ENCODE measurements around the gene MRPS27.

The MRPS27 gene

GRCh38 chr5:72292411-72292810 lies 27.6 kb downstream of the MRPS27 start:
- no peak for DNase-seq (ENCODE audit: extremely low read depth in 1 of 2, low read depth in 1 of 2)

DNA sequence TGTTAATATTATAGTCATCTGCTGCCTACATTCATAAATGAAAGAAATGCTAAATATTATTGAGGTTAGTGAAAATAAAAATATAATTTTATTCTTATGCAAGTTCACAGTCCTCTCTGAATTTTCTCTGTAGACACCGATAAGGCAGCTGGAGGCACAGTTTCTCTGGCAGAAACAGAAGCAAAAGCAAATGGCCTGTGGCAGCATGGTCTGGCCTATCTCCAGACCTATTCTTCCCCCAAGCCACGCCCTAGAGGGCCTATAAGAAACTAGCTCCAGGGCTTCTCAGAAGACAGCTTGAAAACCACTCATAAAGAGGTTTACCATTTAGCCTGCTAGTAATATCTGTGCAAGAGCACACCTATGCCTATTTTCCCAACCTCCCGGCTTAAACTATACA lies 28.4 kb downstream of the MRPS27 start:
- no peak for DNase-seq (ENCODE audit: extremely low read depth in 1 of 2, low read depth in 1 of 2)

DNA sequence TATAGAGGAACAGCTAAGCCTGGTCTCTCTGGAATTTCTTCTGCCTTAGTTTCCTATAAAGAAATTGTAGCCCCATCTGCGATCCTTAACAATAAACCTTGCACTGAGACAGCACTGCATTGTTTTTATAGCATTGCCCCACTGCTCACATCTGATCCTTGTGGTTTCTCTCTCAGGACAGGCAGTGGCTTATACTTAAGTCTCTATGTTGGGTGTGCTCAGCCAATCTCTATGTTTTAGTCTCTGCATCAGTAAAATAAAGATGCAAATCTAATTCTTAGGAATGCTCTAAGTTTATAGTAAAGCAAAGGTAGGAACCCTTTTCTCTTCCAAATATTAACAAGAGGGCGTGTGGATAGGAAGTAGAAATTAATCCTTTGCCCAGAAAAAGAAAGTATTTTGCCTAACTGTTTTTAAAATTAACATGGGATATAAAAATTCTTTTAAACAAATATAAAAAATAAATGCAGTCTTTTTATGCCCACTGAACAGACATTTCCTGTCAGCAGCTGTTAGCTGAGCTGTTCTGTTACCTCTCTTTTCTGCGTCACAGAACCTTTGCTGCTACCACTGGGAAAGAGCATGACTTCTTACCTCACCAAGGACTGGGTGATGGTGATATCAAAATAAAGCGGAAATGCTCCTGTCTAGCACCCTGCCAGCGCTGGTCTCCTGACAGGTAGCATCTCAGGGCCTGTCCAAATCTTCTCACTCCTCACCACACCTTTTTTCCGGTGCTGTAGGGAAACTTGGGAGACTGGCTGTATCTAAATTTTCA lies 29.5 kb downstream of the MRPS27 start:
- DNase-seq (ENCODE audit: extremely low read depth in 1 of 2, low read depth in 1 of 2), result no peak

- DNase-seq (ENCODE audit: extremely low read depth in 1 of 2, low read depth in 1 of 2), result no peak
Observed at GRCh38 chr5:72288924-72289323, 31.1 kb downstream of the MRPS27 start.

DNA sequence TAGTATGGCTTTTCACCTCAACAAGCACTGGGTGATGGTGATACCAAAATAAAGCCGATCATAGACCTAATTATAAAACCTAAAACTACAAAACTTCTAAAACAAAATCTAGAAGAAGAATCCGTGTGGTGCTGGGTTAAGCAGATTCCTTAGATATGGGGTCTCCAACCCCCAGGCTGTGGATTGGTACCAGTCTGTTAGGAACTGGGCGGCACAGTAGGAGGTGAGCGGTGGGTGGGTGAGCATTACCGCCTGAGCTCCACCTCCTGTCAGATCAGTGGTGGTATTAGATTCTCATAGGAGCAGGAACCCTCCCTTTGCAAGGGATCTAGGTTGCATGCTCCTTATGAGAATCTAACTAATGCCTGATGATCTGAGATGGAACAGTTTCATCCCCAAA lies 33.2 kb downstream of the MRPS27 start:
- no peak for DNase-seq (ENCODE audit: extremely low read depth in 1 of 2, low read depth in 1 of 2)

DNA sequence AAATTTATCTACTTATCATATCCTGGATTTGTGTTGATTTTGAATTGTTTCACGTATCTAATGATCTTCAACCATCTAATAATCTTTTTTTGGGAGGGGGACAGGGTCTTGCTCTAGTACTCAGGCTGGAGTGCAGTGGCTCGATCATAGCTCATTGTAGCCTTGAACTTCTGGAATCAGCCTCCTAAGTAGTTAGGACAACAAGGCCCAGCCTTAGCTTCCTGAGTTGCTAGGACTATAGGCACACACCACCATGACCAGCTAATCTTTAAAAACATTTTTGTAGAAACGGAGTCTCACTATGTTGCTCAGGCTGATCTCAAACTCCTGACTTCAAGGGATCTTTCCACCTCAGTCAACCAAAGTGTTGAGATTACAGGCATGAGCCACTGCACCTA lies 34.6 kb downstream of the MRPS27 start:
- no peak for DNase-seq (ENCODE audit: extremely low read depth in 1 of 2, low read depth in 1 of 2)

DNA sequence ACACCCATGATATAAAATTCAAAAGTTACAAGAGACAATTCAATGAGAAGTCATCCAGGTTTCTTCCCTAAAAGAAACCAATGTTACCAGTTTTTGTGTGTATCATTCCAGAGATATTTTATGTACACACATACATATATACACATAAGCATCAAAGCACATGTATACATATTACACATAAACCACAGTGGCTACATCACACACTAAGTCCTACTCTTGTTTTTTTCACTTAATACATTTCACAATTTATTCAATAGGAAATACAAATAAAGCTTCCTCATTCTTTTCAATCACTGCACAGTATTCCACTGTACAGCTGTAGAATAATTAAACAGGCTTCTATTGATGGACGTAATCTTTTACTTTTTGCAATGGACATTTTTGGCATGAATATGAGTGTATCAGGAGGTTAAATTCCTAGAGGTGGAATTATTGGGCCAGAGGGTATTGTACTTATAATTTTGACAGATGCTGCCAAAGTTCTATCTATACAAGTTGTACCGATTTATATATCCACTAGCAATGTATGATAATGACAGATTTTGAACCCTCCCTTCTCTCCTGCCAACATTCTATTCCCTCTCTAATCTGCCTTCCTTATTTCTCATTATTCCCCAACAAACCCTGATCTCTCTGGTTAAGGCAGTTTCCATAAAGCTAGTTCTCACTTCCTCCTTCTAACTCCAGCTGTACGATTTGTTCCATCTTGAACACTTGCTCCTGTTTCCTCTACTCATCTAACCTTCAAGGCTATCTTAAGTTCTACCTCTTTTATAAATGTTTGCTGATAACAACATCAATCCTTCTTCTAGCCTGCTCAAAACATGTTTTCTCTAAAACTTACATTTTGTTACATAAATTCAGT lies 35.2 kb downstream of the MRPS27 start:
- no peak for DNase-seq (ENCODE audit: extremely low read depth in 1 of 2, low read depth in 1 of 2)

- no peak for DNase-seq (ENCODE audit: extremely low read depth in 1 of 2, low read depth in 1 of 2)
Observed at GRCh38 chr5:72283358-72283757, 36.7 kb downstream of the MRPS27 start.

DNA sequence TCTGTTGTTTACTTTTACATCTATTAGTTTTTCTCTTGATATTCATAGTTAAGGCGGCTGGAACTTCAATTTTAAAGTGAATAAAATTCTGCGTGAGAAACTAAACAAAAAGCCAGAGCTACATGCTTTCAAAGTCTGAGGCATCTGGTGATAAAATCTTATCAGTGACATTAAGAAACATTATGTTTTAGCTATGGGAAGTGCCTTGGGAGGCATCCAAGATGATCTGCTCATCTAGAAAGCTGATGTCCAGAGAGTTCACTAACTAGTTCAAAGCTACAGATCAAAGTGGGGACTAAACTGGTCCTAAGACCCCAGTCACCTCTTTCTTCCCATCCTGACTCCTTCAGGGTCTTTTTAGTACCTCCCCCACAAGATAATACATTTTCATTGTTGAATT lies 37.2 kb downstream of the MRPS27 start:
- DNase-seq (ENCODE audit: extremely low read depth in 1 of 2, low read depth in 1 of 2), result no peak

- no peak for DNase-seq (ENCODE audit: extremely low read depth in 1 of 2, low read depth in 1 of 2)
Observed at GRCh38 chr5:72281764-72282499, 38.1 kb downstream of the MRPS27 start.

GRCh38 chr5:72281430-72281763 lies 38.6 kb downstream of the MRPS27 start:
- DNase-seq (ENCODE audit: extremely low read depth in 1 of 2, low read depth in 1 of 2), result no peak

DNA sequence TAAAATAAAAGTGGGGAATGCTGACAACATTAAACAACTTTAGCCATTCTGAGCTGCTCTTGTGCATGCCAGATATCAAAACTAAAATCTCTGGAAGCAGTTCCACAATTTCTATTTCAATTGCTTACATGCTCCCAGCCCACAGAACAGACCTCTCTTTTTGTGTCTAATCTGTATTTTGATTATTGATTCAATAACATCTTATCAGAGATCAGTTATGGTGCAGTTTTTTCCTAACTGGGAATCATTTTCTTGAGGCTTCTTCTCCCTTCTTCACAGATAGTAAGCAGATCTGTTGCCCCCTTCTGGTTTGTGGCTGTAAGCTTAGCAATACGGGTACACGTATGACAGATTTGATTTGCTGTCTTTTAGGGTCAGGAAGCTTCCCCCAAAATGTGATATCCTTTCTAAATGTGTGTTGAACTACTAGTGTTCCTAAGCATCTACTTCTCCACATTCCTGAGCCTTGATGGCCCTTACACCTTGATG lies 39.4 kb downstream of the MRPS27 start:
- DNase-seq (ENCODE audit: extremely low read depth in 1 of 2, low read depth in 1 of 2), result no peak

DNA sequence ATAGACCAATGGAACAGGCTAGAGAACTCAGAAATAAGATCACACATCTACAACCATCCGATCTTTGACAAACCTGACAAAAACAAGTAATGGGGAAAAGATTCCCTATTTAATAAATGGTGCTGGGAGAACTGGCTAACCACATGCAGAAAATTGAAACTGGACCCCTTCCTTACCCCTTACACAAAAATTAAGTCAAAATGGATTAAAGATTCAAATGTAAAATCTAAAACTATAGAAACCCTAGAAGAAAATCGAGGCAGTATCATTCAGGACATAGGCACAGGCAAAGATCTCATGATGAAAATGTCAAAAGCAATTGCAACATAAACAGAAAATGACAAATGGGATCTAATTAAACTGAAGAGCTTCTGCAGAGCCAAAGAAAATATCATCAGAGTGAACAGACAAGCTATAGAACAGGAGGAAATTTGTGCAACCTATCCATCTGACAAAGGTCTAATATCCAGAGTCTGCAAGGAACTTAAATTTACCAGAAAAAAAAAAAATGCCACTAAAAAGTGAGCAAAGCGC lies 43.8 kb downstream of the MRPS27 start:
- DNase-seq (ENCODE audit: extremely low read depth in 1 of 2, low read depth in 1 of 2), result no peak

DNA sequence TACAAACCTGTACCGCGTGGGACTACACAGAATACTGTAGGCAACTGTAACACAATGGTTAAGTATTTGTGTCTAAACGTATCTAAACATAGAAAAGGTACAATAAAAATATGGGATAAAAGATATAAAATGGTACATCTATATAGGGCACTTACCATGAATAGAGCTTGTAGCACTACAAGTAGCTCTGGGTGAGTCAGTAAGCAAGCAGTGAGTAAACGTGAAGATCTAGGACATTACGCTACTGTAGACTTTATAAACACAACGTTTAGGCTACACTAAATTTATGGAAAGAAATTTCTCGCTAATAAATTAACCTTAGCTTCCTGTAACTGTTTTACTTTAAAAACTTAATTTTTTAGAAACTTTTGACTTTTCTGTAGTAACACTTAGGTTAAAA lies 46.5 kb downstream of the MRPS27 start:
- no peak for DNase-seq (ENCODE audit: extremely low read depth in 1 of 2, low read depth in 1 of 2)

DNA sequence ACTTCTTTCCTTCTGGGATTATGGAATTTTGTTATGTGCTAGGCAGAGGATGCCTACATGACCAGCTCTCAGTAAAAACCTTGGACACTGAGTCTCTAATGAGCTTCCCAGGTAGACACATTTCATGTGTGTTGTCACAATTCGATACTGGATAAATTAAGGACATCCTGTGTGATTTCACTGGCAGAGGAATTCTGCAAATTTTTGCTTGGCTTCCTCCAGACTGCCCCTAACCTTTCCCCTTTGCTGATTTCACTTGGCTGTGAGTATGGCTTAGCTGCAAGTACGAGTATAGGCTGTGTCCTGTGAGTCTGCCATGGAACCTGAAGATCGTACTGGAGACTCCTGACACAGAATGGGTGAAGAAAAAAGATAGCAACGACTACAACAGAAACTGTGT lies 47.6 kb downstream of the MRPS27 start:
- no peak for DNase-seq (ENCODE audit: extremely low read depth in 1 of 2, low read depth in 1 of 2)

DNA sequence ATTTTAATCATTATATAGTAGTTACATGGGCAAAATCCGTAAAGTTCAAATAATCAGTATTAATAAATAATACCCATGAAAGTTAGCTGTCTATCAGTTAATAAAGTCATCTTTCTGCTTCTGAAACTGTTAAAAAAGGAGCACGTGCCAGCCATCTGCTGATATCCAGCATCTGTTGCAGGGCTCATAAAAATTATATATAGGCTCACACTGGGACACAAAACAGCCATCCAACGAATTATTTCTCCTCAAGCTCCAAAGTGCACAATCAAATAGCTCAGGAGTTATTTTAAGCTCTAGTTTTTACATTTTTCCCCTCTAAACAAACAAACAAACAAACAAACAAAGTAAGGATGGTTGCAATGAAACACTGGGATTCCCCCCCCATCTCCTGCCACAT lies 48.3 kb downstream of the MRPS27 start:
- DNase-seq (ENCODE audit: extremely low read depth in 1 of 2, low read depth in 1 of 2), result no peak

- DNase-seq (ENCODE audit: extremely low read depth in 1 of 2, low read depth in 1 of 2), result no peak
Observed at GRCh38 chr5:72270037-72270436, 50.0 kb downstream of the MRPS27 start.

DNA sequence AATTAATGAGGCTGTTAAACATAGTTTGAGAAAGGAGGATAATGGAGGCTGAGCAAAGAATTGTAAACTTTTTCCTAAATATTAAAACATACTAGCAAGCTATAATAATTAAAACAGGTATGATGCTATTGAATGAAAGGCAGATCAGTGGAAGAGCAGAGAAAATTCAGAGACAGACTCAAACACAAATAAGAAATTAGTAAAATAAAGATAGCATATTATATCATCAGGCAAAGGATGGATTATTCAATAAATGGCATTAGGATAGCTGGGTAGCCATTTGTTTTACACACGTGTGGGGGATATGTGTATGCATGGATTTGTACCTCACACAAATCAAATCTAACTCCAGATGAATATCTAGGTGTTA lies 50.6 kb downstream of the MRPS27 start:
- DNase-seq (ENCODE audit: extremely low read depth in 1 of 2, low read depth in 1 of 2), result no peak

DNA sequence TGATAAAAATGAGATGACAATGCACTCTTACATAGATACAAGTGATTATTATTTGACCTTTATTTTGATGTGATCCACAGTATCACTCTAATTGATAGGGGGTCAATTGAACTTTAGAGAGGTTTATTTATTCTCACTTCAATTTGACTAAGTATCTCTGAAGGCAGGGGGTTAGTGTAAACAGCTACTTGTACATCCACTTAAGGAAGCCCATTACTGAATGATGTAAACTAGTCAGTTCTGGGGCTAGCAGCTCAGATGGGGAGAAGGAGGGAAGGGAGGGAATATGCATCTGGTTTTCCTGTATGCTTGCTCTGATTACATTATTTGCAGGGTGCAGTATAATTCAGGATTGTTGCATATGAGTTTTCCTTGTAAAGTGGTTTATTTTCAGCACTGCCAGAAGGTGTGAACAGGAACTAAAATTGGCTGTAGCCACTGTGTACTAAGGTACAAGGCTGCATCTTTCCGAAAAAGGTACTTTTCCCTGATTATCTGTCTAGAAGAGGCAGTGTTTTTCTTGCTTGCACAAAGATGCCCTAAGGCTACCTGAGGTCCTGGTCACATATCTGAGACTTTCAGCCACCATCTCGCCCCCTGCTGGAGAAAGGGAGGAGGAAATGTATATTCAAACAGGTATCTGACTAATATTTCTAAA lies 51.2 kb downstream of the MRPS27 start:
- DNase-seq (ENCODE audit: extremely low read depth in 1 of 2, low read depth in 1 of 2), result peak in 1 of 2 donors; percentile 11

DNA sequence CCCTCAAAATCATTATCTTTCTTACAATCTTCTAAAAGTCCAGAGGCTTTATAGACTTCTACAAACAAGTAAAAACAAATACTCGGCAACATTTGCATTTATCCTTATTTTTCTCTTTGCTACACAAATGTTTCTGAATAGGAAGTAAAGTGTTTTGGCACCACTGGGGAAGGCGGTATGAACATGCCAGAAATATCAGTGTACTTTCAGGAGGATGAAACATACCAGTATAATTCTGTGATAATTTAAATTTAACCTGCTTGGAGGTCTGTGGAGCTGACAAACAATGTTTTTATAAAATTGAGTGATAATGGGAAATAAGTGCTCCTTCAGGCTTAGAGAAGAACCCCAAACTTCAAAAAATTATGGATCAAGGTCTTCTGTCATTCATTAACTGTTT lies 51.8 kb downstream of the MRPS27 start:
- no peak for DNase-seq (ENCODE audit: extremely low read depth in 1 of 2, low read depth in 1 of 2)

DNA sequence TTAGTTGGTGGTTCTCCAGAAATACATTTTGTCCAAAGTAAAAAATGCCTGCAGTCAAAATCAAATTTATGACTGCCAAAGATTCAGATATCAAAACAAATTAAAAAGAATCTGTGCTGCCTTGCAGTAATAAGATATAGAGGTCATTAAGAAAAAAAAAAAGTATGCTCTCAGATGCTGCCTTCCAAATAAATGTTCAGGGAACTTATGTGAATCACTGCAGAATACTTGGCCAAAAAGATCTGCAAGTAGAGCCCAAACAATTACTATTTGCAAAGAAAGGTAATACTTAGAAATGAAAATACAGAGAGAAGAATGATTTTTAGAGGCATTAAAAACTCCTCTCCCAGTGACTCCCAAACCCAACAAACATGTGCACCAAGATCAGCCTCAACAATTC lies 52.4 kb downstream of the MRPS27 start:
- DNase-seq (ENCODE audit: extremely low read depth in 1 of 2, low read depth in 1 of 2), result no peak
